GM13976 (cell line): ENCODE data around the gene ASNSD1.
"Not testable (repeated sequence)": the region's sequence is repeated elsewhere in the genome, so short reads cannot be mapped to it uniquely, and the experiment has no call there.

Source experiments
- DNase-seq: peaks from one replicate; pipeline ENCODE4 v3.0.0; 2012; ENCODE audit warnings: low spot score
- CTCF ChIP-seq: IDR thresholded peaks from 2 replicates; pipeline ENCODE4 v1.5.1; 2012; ENCODE audit warnings: borderline replicate concordance, mild to moderate bottlenecking; ENCODE audit not compliant: insufficient read depth; ENCODE audit errors: extremely low read depth, missing control alignments, control extremely low read depth
- in situ Hi-C: fragments of 300-500 bp; cut with MboI; formaldehyde crosslinking; loops from one replicate; pipeline ENCODE4 v1.12.0; 2022; ENCODE audit warnings: low sequenced_read_pairs, mixed read lengths, inconsistent platforms; ENCODE audit not compliant: unreplicated experiment

Gene ASNSD1

GRCh38 chr2:189658306-189659212, 2.7 kb upstream of the ASNSD1 start:
- no peak for TF ChIP-seq CTCF
- DNase-seq = no peak
- in situ Hi-C loops = loop anchor here (25.0 kb wide), 1 partner anchor 404 kb away; the partner anchor contains the start of gene MSTN

- in situ Hi-C loops = loop anchor here (25.0 kb wide), 1 partner anchor 403 kb away; the partner anchor contains the start of gene MSTN
- no peak for DNase-seq
- TF ChIP-seq CTCF = no peak
Observed at GRCh38 chr2:189659734-189660133, 1.5 kb upstream of the ASNSD1 start.

- no peak for DNase-seq
- in situ Hi-C loops = loop anchor here (25.0 kb wide), 1 partner anchor 402 kb away; the partner anchor contains the start of gene MSTN
- TF ChIP-seq CTCF = no peak
Observed at GRCh38 chr2:189660803-189661147, 484 bp upstream of the ASNSD1 start.

- in situ Hi-C loops = loop anchor here (25.0 kb wide), 1 partner anchor 400 kb away; the partner anchor contains the start of gene MSTN
- DNase-seq = no peak
- TF ChIP-seq CTCF = no peak
Observed at GRCh38 chr2:189661957-189662321, 680 bp downstream of the ASNSD1 start.

- DNase-seq = no peak
- in situ Hi-C loops = loop anchor here (25.0 kb wide), 1 partner anchor 400 kb away; the partner anchor contains the start of gene MSTN
- TF ChIP-seq CTCF = no peak
Observed at GRCh38 chr2:189662669-189663226, 1.5 kb downstream of the ASNSD1 start.

GRCh38 chr2:189663319-189663718, 2.1 kb downstream of the ASNSD1 start:
- DNase-seq = not testable (repeated sequence)
- in situ Hi-C loops = loop anchor here (25.0 kb wide), 1 partner anchor 399 kb away; the partner anchor contains the start of gene MSTN

GRCh38 chr2:189669913-189670312, 8.7 kb downstream of the ASNSD1 start:
- no peak for TF ChIP-seq CTCF
- in situ Hi-C loops = loop anchor here (25.0 kb wide), 1 partner anchor 392 kb away; the partner anchor contains the start of gene MSTN
- no peak for DNase-seq
